HepG2 (cell line): ENCODE data around the gene KDELR3. TPM values are rescaled to one million over a fixed set of nuclear protein-coding genes. Genes with fewer than 3 reads are reported as not detected.

ENCODE experiments used
- ATAC-seq: fragments of 200-7000 bp; cut with Tn5 transposase; 3 replicates; pipeline ENCODE4 v1.9.1; 2020; ENCODE audit warnings: mild to moderate bottlenecking, moderate library complexity
- BruUV-seq: library from RNA; stranded (reverse); fragments of 400-500 nt; replicated peaks from 2 replicates; lab custom pipeline; 2021; lab: Mats Ljungman, UMichigan
- CTCF ChIA-PET: fragments of 300-600 bp; formaldehyde crosslinking; extraction: SDS; loops from one replicate; lab custom pipeline; 2021; ENCODE audit warnings: low total read pairs, inconsistent platforms, low intra/inter-chr PET ratio; lab: Yijun Ruan, JAX
- POLR2A ChIA-PET: fragments of 350-600 bp; sonication (Branson Sonifier 250); formaldehyde crosslinking; loops from one replicate; lab custom pipeline; 2020; ENCODE audit warnings: antibody characterized with exemption, inconsistent platforms; lab: Yijun Ruan, JAX
- DNase-seq: peaks from one replicate; pipeline ENCODE4 v3.0.0-alpha.2; 2015; ENCODE audit warnings: low spot score
- FAIRE-seq: peaks from 3 replicates; lab custom pipeline; 2011; peaks lifted over from hg19 to GRCh38; lab: Jason Lieb, UNC
- H2AFZ ChIP-seq: one replicate; pipeline ENCODE4 v1.6.1; 2011; ENCODE audit warnings: low read length, inconsistent platforms
- H3K27ac ChIP-seq: fragments of 300-600 bp; 3 replicates; pipeline ENCODE4 v1.8.0; 2011; ENCODE audit warnings: mixed run types, mild to moderate bottlenecking, mixed read lengths, low read length, inconsistent platforms; ENCODE audit not compliant: insufficient read depth; ENCODE audit errors: extremely low read length
- H3K27me3 ChIP-seq, 2 experiments: fragments of 200-600 bp in 1 of 2; 2 replicates in 1 of 2; 3 replicates in 1 of 2; pipeline versions ENCODE4 v1.6.0 to v1.8.0; 2011; ENCODE audit warnings: low read length in 2 of 2, mild to moderate bottlenecking in 2 of 2, moderate library complexity in 2 of 2, inconsistent platforms in 1 of 2; ENCODE audit not compliant: insufficient read depth in 2 of 2, control insufficient read depth in 1 of 2
- H3K36me3 ChIP-seq, 2 experiments: fragments of 200-600 bp in 1 of 2; replicated peaks in 1 of 2; 2 replicates in 1 of 2; 3 replicates in 1 of 2; pipeline versions ENCODE4 v1.5.1 to v1.8.0; 2011; ENCODE audit warnings: low read length in 2 of 2, inconsistent platforms in 1 of 2; ENCODE audit not compliant: insufficient read depth in 2 of 2, control insufficient read depth in 1 of 2
- H3K4me1 ChIP-seq: 2 replicates; pipeline ENCODE4 v1.5.1; 2012; ENCODE audit warnings: low read length, inconsistent platforms; ENCODE audit not compliant: insufficient read depth
- H3K4me2 ChIP-seq: 2 replicates; pipeline ENCODE4 v1.6.0; 2011; ENCODE audit warnings: low read depth, low read length, inconsistent platforms
- H3K4me3 ChIP-seq, 3 experiments: fragments of 200-600 bp in 1 of 3; sonication (generic), shearing (Covaris generic) in 1 of 3; replicated peaks in 1 of 3; 2 replicates each; pipeline ENCODE4 v1.5.1; 2011 to 2016; ENCODE audit warnings: low read length in 3 of 3, inconsistent platforms in 2 of 3, low read depth in 2 of 3, mild to moderate bottlenecking in 2 of 3, control low read depth in 1 of 3, mixed read lengths in 1 of 3; ENCODE audit not compliant: insufficient read depth in 1 of 3
- H3K79me2 ChIP-seq: one replicate; pipeline ENCODE4 v1.6.1; 2011; ENCODE audit warnings: low read length, inconsistent platforms; ENCODE audit not compliant: insufficient read depth
- H3K9ac ChIP-seq: 2 replicates; pipeline ENCODE4 v1.6.0; 2011; ENCODE audit warnings: mild to moderate bottlenecking, low read depth, low read length, inconsistent platforms; ENCODE audit not compliant: insufficient read depth
- H3K9me3 ChIP-seq: 2 replicates; pipeline ENCODE4 v1.5.1; 2012; ENCODE audit warnings: mild to moderate bottlenecking, low read length
- H4K20me1 ChIP-seq: 2 replicates; pipeline ENCODE4 v1.6.0; 2011; ENCODE audit warnings: inconsistent platforms, mild to moderate bottlenecking, low read length, moderate library complexity; ENCODE audit not compliant: insufficient read depth
- CC2D1A ChIP-seq: sonication (generic); formaldehyde crosslinking; IDR thresholded peaks from 2 replicates; pipeline ENCODE4 v1.8.1; 2023; ENCODE audit warnings: mild to moderate bottlenecking, missing genetic modification reagents
- DRAP1 ChIP-seq: IDR thresholded peaks from 2 replicates; pipeline ENCODE4 v1.6.1; 2016; ENCODE audit warnings: missing genetic modification reagents, missing compliant biosample characterization
- NAIF1 ChIP-seq: sonication (generic); formaldehyde crosslinking; IDR thresholded peaks from 2 replicates; pipeline ENCODE4 v1.5.0; 2020; ENCODE audit warnings: mild to moderate bottlenecking, missing genetic modification reagents, borderline replicate concordance
- PAF1 ChIP-seq: IDR thresholded peaks from 2 replicates; pipeline ENCODE4 v1.6.1; 2016; ENCODE audit warnings: missing genetic modification reagents, missing compliant biosample characterization
- REL ChIP-seq: sonication (generic); formaldehyde crosslinking; conservative IDR thresholded peaks from 2 replicates; pipeline ENCODE4 v1.8.0; 2022; ENCODE audit warnings: mild to moderate bottlenecking, missing genetic modification reagents, moderate library complexity
- SNAPC4 ChIP-seq: sonication (generic); formaldehyde crosslinking; IDR thresholded peaks from 2 replicates; pipeline ENCODE4 v1.4.0; 2020; ENCODE audit warnings: mild to moderate bottlenecking, missing genetic modification reagents
- STAT6 ChIP-seq: sonication (generic); formaldehyde crosslinking; IDR thresholded peaks from 2 replicates; pipeline ENCODE4 v1.4.0; 2020; ENCODE audit warnings: missing genetic modification reagents, mild to moderate bottlenecking, borderline replicate concordance
- UBTF ChIP-seq: sonication (generic); formaldehyde crosslinking; IDR thresholded peaks from 2 replicates; pipeline ENCODE4 v1.4.0; 2020; ENCODE audit warnings: mild to moderate bottlenecking, missing genetic modification reagents
- XRCC5 ChIP-seq: fragments of 200-400 bp; formaldehyde crosslinking; optimal IDR thresholded peaks from 2 replicates; pipeline ENCODE3; 2017; ENCODE audit warnings: mild to moderate bottlenecking, low read length
- WGBS: methylation state at CpG from one replicate; pipeline ENCODE4 v1.1.6; 2017; ENCODE audit warnings: low lambda C conversion rate; 5-methylcytosine and 5-hydroxymethylcytosine counted together
- in situ Hi-C: cut with HindIII; loops from 2 replicates; pipeline ENCODE4 v1.10.0; 2017; ENCODE audit warnings: low pct_unique_long_range_greater_than_20kb; ENCODE audit not compliant: extremely low pct_ligation_motif_present
- intact Hi-C: fragments of 100-400 bp; cut with micrococcal nuclease; formaldehyde crosslinking; loops from one replicate; pipeline ENCODE4 v1.10.0; 2022; ENCODE audit not compliant: unreplicated experiment
- polyA plus RNA-seq, 8 experiments: library from polyadenylated mRNA; depleted of rRNA in 3 of 8; stranded (reverse) in 7 of 8; unstranded in 1 of 8; fragments of >200 nt; fragmentation: Illumina TruSeq in 4 of 8; extraction: Trizol in 4 of 8; gene quantifications; 2 replicates each; pipeline versions ENCODE4 v1.2.1 to v1.2.3, GENCODE V29; 2011 to 2016; ENCODE audit warnings: low read depth in 4 of 8, missing spikeins in 1 of 8, mixed read lengths in 1 of 8; ENCODE audit not compliant: insufficient read depth in 1 of 8
- total RNA-seq, 5 experiments: library from RNA; depleted of rRNA; stranded (reverse); fragments of >200 nt; fragmentation: Illumina TruSeq; extraction: Trizol; gene quantifications; 2 replicates each; pipeline ENCODE4 v1.2.3, GENCODE V29; 2016; ENCODE audit warnings: low read depth in 1 of 5

KDELR3 gene
- total and polyA plus RNA-seq, 2 of the 13 experiments (the other 11 are each of a cell fraction or from before 2014, with no cell fraction given): 24.2 to 65.7 TPM

- peak; percentile 82; the same call in 1 of the 2 replicates for TF ChIP-seq UBTF
- TF ChIP-seq, all 625 proteins: peak for 69
Observed at GRCh38 chr22:38505541-38506117, 37.7 kb downstream of the KDELR3 start (continued).

- in situ Hi-C loops: no loop called here
- Histone ChIP-seq H3K27ac (peak within 1 kb of the TSS; percentile 97), H2AFZ (no peak within 1 kb of the TSS), H3K9ac (peak within 1 kb of the TSS; percentile 99), H3K4me2 (peak within 1 kb of the TSS; percentile 93), H3K36me3 (peaks cover 8 to 12% of the 10 kb centered on the region in 2 experiments; a peak in 3 of 5 replicates), H3K27me3 (no peaks in the 10 kb centered on the region; a peak in 1 of 5 replicates), H3K4me1 (peaks cover 63% of the 10 kb centered on the region), H4K20me1 (peaks cover 35% of the 10 kb centered on the region), H3K9me3 (no peaks in the 10 kb centered on the region), H3K4me3 (peak within 1 kb of the TSS; percentile 93 to 99 (median 96)), H3K79me2 (peaks cover 47% of the 10 kb centered on the region)
- ChIA-PET CTCF (no interaction called here), POLR2A (no interaction called here)
- BruUV-seq: TSS peak; percentile 78
- peak; percentile 83 for ATAC-seq
- intact Hi-C loops: loop anchor here (5.0 kb wide), 1 partner anchor 44 kb away; no protein-coding TSS in a partner anchor
- DNase-seq: peak; percentile 94
- 76% methylated on average over 22 of the region's 83 CpGs for WGBS
- peak; percentile 91 for FAIRE-seq
- TF ChIP-seq REL (no peak), DRAP1 (CRISPR knock-in tag) (peak; percentile 83), CC2D1A (no peak), XRCC5 (no peak), NAIF1 (CRISPR knock-in tag) (peak; percentile 100), PAF1 (CRISPR knock-in tag) (no peak), SNAPC4 (peak; percentile 57; the same call in 1 of the 2 replicates), STAT6 (CRISPR knock-in tag) (no peak)
Observed at GRCh38 chr22:38506118-38506962, 38.4 kb downstream of the KDELR3 start, which contains the start of gene DDX17. Gene DDX17, minus strand, starts transcription at chr22:38506311.
